K562 (cell line): ENCODE results near the gene ZNF23. TPM values are rescaled to one million over a fixed set of nuclear protein-coding genes. Genes with fewer than 3 reads are reported as not detected.

Experiments
- ARID1B ChIP-seq: fragments of 450-650 bp; IDR thresholded peaks from 2 replicates; pipeline ENCODE4 v1.6.1; 2016; ENCODE audit warnings: antibody characterized with exemption, mild to moderate bottlenecking, inconsistent platforms
- BCOR ChIP-seq: fragments of 450-650 bp; IDR thresholded peaks from 2 replicates; pipeline ENCODE4 v1.6.1; 2016
- CBX8 ChIP-seq: fragments of 200-600 bp; sonication (generic); IDR thresholded peaks from 2 replicates; pipeline ENCODE4 v1.6.1; 2012; ENCODE audit warnings: borderline replicate concordance, mixed run types, low read depth, mild to moderate bottlenecking, moderate library complexity, mixed read lengths, low read length, control low read depth, inconsistent platforms; ENCODE audit not compliant: poor library complexity, severe bottlenecking; ENCODE audit errors: extremely low read depth
- CREB1 ChIP-seq, 2 experiments: sonication (generic) in 1 of 2; formaldehyde crosslinking in 1 of 2; IDR thresholded peaks; 2 replicates each; pipeline versions ENCODE4 v1.6.1 to v1.8.0; 2012 to 2022; ENCODE audit warnings: inconsistent platforms in 1 of 2, mild to moderate bottlenecking in 1 of 2, missing genetic modification reagents in 1 of 2, moderate library complexity in 1 of 2
- EHMT2 ChIP-seq: fragments of 450-650 bp; IDR thresholded peaks from 2 replicates; pipeline ENCODE4 v1.6.1; 2018; ENCODE audit warnings: antibody characterized with exemption
- MAZ ChIP-seq, 2 experiments: fragments of 450-650 bp in 1 of 2; sonication (generic) in 1 of 2; formaldehyde crosslinking; IDR thresholded peaks in 1 of 2; conservative IDR thresholded peaks in 1 of 2; 2 replicates each; pipeline versions ENCODE4 v1.4.0 to v1.5.0; 2020; ENCODE audit warnings: mild to moderate bottlenecking in 1 of 2, missing genetic modification reagents in 1 of 2
- MCM5 ChIP-seq: fragments of 450-650 bp; IDR thresholded peaks from 2 replicates; pipeline ENCODE4 v1.6.1; 2016; ENCODE audit warnings: low read depth
- MECOM ChIP-seq: fragments of 250-450 bp; sonication (Bioruptor Pico); IDR thresholded peaks from 2 replicates; pipeline ENCODE4 v1.8.0; 2022; ENCODE audit warnings: inconsistent platforms
- SMARCC2 ChIP-seq: fragments of 450-650 bp; IDR thresholded peaks from 2 replicates; pipeline ENCODE4 v1.6.1; 2017; ENCODE audit warnings: antibody characterized with exemption, moderate library complexity, mild to moderate bottlenecking, low read depth
- TEAD4 ChIP-seq, 2 experiments: sonication (generic) in 1 of 2; formaldehyde crosslinking in 1 of 2; IDR thresholded peaks; 2 replicates each; pipeline versions ENCODE4 v1.6.1 to v1.8.0; 2012 to 2022; ENCODE audit warnings: borderline replicate concordance in 1 of 2, inconsistent platforms in 1 of 2, low read length in 1 of 2, mild to moderate bottlenecking in 1 of 2, missing genetic modification reagents in 1 of 2
- XRCC5 ChIP-seq: fragments of 200-400 bp; formaldehyde crosslinking; IDR thresholded peaks from 2 replicates; pipeline ENCODE4 v1.6.1; 2017; ENCODE audit warnings: low read depth, mild to moderate bottlenecking, low read length
- ZNF318 ChIP-seq, 2 experiments: fragments of 450-650 bp; IDR thresholded peaks; 2 replicates each; pipeline ENCODE4 v1.6.1; 2016; ENCODE audit warnings: mild to moderate bottlenecking in 2 of 2, borderline replicate concordance in 1 of 2, low read depth in 1 of 2, moderate library complexity in 1 of 2
- ZNF384 ChIP-seq: IDR thresholded peaks from 2 replicates; pipeline ENCODE4 v1.6.1; 2012; ENCODE audit warnings: low read depth, low read length, improper control_type of control experiment
- ZNF57 ChIP-seq: fragments of 450-650 bp; formaldehyde crosslinking; IDR thresholded peaks from 2 replicates; pipeline ENCODE4 v1.4.0; 2020; ENCODE audit warnings: mild to moderate bottlenecking, moderate library complexity
- polyA plus RNA-seq, 8 experiments: library from polyadenylated mRNA; depleted of rRNA in 4 of 8; stranded (reverse) in 5 of 8; unstranded in 3 of 8; fragments of >200 nt; fragmentation: Nextera tagmentation in 2 of 8; fragmentation: Illumina TruSeq in 1 of 8; extraction: Ambion mirVana in 2 of 8; extraction: Trizol in 1 of 8; gene quantifications; 2 replicates each; pipeline versions ENCODE4 v1.2.1 to v1.2.3, GENCODE V29; 2011 to 2014; ENCODE audit warnings: inconsistent platforms in 1 of 8, missing spikeins in 1 of 8
- total RNA-seq, 7 experiments: library from RNA; depleted of rRNA in 6 of 7; stranded (reverse); fragments of >200 nt in 6 of 7; fragmentation: Illumina TruSeq in 2 of 7; extraction: Trizol in 2 of 7; gene quantifications; 2 replicates each; pipeline versions ENCODE4 v1.2.1 to v1.2.3, GENCODE V29; 2011 to 2021; ENCODE audit warnings: low replicate concordance in 1 of 7
- TF ChIP-seq, protein P1 (sequence below), 2 experiments: fragments of 200-800 bp in 1 of 2; sonication (Bioruptor generic) in 1 of 2; sonication (generic) in 1 of 2; formaldehyde crosslinking in 1 of 2; IDR thresholded peaks in 1 of 2; conservative IDR thresholded peaks in 1 of 2; 2 replicates each; pipeline versions ENCODE4 v1.5.0 to v1.6.1; 2016 to 2020; ENCODE audit warnings: missing compliant biosample characterization in 1 of 2, missing genetic modification characterization in 1 of 2, missing genetic modification reagents in 1 of 2
- TF ChIP-seq, protein P2 (sequence below): fragments of 250-450 bp; sonication (Bioruptor Pico); IDR thresholded peaks from 2 replicates; pipeline ENCODE4 v1.8.0; 2022; ENCODE audit warnings: moderate library complexity, mild to moderate bottlenecking, inconsistent platforms

Gene ZNF23
- total and polyA plus RNA-seq, 9 of the 15 experiments (the other 6 are each of a cell fraction or from before 2014, with no cell fraction given), result 4.7 to 13.4 (median 11.2) TPM

- TF ChIP-seq CREB1 (IDR thresholded peaks at IDR 0.05) (no peak), CREB1 (CRISPR knock-in tag; IDR thresholded peaks at IDR 0.05) (no peak), MCM5 (no peak), ZNF384 (no peak), TEAD4 (IDR thresholded peaks at IDR 0.05; ENCODE audit: low read length) (peak; percentile 98), TEAD4 (CRISPR knock-in tag; IDR thresholded peaks at IDR 0.05; ENCODE audit: borderline replicate concordance) (no peak), ZNF318 (IDR thresholded peaks at IDR 0.05; ENCODE audit: borderline replicate concordance in 1 of 2, low read depth in 1 of 2) (no peak), EHMT2 (0 out of 2 replicates have a peak, but pooled peaks have one; percentile 48), MECOM (CRISPR knock-in tag) (peak; percentile 91), CBX8 (no peak), XRCC5 (no peak), MAZ (CRISPR knock-in tag; conservative IDR thresholded peaks at IDR 0.05 in 1 of 2, IDR thresholded peaks at IDR 0.05 in 1 of 2) (peak; percentile 63 to 68), ARID1B (peak; percentile 98), BCOR (peak; percentile 90), ZNF57 (CRISPR knock-in tag) (no peak), SMARCC2 (peak; percentile 63; the same call in 1 of the 2 replicates)
- TF ChIP-seq, protein P1, sequence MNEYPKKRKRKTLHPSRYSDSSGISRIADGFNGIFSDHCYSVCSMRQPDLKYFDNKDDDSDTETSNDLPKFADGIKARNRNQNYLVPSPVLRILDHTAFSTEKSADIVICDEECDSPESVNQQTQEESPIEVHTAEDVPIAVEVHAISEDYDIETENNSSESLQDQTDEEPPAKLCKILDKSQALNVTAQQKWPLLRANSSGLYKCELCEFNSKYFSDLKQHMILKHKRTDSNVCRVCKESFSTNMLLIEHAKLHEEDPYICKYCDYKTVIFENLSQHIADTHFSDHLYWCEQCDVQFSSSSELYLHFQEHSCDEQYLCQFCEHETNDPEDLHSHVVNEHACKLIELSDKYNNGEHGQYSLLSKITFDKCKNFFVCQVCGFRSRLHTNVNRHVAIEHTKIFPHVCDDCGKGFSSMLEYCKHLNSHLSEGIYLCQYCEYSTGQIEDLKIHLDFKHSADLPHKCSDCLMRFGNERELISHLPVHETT (CRISPR knock-in tag; conservative IDR thresholded peaks at IDR 0.05 in 1 of 2, IDR thresholded peaks at IDR 0.05 in 1 of 2), result peak in 1 of 2 experiments; percentile 76; a peak in 2 of 4 replicates
- TF ChIP-seq, protein P2, sequence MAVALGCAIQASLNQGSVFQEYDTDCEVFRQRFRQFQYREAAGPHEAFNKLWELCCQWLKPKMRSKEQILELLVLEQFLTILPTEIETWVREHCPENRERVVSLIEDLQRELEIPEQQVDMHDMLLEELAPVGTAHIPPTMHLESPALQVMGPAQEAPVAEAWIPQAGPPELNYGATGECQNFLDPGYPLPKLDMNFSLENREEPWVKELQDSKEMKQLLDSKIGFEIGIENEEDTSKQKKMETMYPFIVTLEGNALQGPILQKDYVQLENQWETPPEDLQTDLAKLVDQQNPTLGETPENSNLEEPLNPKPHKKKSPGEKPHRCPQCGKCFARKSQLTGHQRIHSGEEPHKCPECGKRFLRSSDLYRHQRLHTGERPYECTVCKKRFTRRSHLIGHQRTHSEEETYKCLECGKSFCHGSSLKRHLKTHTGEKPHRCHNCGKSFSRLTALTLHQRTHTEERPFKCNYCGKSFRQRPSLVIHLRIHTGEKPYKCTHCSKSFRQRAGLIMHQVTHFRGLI, result peak; percentile 81; the same call in 1 of the 2 replicates
Measured at GRCh38 chr16:71430744-71431143, 31.3 kb downstream of the ZNF23 start (continued).
